ENCODE results near the gene BCL2L1.

GRCh38 chr20:31722257-31723068 is at the start of gene BCL2L1:
- TF ChIP-seq CTCF (IDR thresholded peaks at IDR 0.05) (peak in 1 of 3 experiments; percentile 67), POLR2AphosphoS5 (IDR thresholded peaks at IDR 0.05; ENCODE audit: insufficient read depth in 1 of 2, low read depth in 1 of 2) (peak; percentile 6 to 65)

All from vagina (tissue), 2 donors.